Epithelial cell of esophagus (primary cell): ENCODE data around the gene ADIPOR2.
A peak's percentile ranks its signal among the peaks of the same experiment; 100 is the strongest.

Experiments used
- DNase-seq: peaks from one replicate; pipeline ENCODE4 v3.0.0; 2010; ENCODE audit warnings: low read depth
- H3K4me3 ChIP-seq: 2 replicates; pipeline ENCODE4 v1.5.1; 2011; ENCODE audit warnings: mild to moderate bottlenecking, low read length, control low read depth
- TF ChIP-seq, protein P1 (sequence below): IDR thresholded peaks from 2 replicates; pipeline ENCODE4 v1.5.1; 2011; ENCODE audit warnings: low read depth, mild to moderate bottlenecking, low read length, control low read depth, inconsistent platforms; ENCODE audit not compliant: insufficient read depth; ENCODE audit errors: missing control alignments

Gene ADIPOR2

DNA sequence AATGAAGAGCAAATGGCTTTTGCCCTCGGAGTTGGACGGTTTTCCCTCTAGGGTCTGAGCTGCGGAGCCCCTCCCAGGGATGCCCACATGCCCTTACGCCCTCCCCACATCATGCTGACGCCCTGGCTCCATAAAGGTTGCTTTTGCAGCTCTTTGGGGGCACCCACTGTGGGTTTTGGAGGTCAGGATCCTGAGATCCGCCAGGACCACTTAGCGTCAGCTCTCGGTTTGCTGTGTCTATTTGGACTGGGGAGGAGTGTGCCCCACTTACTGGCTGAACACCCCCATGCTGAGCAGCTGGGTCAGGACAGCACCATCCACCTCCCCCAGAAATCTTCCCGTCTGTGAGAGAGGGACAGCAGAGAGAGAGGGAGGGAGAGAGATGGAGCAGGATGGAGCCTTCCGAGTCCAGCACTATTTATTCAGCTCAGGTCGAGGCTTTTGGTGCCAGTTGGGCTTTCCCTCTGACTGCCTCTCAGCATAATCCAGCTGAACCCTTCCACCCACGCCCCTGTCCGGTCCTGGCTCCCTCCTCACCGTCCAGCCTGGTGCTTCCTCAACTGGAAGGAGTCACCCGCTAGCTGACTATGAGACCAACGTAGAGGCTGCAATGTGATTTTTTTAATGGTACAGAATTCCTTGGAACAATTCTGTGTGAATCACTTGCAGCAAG is 110.6 kb downstream of the ADIPOR2 start:
- no peak overlapping the region for H3K4me3 ChIP-seq
- TF ChIP-seq, protein P1, sequence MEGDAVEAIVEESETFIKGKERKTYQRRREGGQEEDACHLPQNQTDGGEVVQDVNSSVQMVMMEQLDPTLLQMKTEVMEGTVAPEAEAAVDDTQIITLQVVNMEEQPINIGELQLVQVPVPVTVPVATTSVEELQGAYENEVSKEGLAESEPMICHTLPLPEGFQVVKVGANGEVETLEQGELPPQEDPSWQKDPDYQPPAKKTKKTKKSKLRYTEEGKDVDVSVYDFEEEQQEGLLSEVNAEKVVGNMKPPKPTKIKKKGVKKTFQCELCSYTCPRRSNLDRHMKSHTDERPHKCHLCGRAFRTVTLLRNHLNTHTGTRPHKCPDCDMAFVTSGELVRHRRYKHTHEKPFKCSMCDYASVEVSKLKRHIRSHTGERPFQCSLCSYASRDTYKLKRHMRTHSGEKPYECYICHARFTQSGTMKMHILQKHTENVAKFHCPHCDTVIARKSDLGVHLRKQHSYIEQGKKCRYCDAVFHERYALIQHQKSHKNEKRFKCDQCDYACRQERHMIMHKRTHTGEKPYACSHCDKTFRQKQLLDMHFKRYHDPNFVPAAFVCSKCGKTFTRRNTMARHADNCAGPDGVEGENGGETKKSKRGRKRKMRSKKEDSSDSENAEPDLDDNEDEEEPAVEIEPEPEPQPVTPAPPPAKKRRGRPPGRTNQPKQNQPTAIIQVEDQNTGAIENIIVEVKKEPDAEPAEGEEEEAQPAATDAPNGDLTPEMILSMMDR: no peak
- no peak for DNase-seq

DNA sequence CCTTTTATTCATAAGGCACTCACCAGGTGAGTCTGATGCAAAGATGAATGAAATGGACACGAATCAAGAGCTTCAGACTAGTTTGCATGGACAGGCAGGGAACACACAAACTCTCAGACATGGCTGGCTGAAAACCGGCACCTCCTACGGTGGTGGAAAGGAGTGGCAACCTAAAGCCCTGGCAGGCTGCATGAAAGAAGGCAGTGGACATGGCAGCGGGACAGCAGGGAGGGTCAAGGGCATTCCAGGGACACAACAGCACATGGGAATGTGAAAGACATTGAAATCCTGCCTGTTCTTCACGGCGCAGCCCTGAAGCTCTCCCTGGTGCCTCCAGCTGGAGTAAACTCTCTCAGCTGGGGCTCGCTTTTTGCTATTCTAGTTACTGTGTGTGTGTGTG is 112.9 kb downstream of the ADIPOR2 start:
- no peak for DNase-seq
- H3K4me3 ChIP-seq: no peak overlapping the region
- TF ChIP-seq, protein P1: no peak

DNA sequence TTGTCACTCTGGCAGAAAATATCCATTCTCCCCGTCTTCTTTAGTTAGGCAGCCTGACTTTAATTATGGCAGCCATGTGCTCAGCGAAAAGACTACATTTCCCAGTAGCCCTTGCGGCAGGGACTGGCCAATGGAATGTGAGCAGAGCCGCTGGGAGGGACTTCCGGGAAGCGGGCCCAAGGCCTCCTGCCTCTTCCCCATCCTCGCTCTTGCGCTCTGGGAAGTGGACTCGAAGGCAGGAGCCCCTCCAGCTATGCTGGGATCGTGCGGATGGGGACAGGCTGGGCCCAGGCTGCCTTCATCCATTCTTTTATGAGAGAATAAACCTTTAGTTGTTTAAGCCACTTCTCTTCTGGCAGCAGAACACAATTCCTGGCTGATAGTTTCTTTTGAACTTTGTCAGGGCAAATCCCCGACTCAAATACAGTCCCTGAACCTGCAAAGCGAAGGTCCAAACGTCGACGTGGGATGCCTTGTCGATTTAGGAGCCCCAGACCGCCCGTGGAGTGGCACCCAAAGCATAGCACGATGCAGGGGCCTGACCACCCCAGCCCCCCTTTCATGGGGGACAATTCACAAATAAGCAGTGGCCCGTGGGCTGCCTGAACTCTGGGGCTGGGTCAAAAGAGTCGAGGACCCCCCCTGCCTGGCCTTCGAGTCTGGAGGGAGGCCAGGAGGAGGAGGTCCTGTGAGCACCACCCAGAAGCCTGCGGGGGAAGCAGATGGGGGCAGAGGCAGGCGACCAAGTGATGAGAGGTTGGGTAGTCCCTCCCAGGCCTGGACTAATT is 113.9 kb downstream of the ADIPOR2 start:
- no peak overlapping the region for H3K4me3 ChIP-seq
- TF ChIP-seq, protein P1: no peak

DNA sequence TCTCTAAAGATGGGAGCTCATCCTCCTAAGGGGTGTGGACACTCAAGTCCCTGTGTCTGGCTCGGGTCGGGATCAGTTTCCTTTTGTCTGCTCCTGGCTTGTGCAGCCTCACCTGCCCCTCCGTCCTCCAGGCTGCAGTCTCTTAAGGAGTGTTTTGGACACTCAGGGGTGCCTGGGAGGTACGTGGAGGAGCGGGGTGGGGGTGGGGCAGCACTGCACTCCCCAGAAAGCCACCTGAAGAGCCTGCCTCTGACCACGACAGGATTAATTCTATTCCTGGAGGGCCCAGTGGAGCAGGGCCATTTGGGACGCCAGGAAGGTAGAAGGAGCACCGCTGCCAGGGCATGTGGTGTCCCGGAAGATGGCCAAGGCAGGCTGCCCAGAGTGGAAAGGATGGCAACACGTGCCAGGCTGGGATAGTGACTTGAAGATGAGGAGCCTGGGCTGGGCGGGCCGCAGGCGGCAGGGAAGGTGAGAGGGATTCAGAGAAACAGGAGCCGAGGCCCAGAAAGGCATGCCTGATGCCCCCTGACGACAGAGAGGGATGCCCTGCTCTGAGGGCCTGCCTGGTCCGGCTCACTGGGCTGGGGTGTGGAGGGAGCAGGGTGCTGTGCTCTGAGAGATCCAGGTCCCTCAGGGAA is 114.7 kb downstream of the ADIPOR2 start:
- H3K4me3 ChIP-seq: no peak overlapping the region
- no peak for DNase-seq
- TF ChIP-seq, protein P1: no peak

More for the DNA sequence above, 113.9 kb downstream of the ADIPOR2 start:
- DNase-seq: peak; percentile 88

DNA sequence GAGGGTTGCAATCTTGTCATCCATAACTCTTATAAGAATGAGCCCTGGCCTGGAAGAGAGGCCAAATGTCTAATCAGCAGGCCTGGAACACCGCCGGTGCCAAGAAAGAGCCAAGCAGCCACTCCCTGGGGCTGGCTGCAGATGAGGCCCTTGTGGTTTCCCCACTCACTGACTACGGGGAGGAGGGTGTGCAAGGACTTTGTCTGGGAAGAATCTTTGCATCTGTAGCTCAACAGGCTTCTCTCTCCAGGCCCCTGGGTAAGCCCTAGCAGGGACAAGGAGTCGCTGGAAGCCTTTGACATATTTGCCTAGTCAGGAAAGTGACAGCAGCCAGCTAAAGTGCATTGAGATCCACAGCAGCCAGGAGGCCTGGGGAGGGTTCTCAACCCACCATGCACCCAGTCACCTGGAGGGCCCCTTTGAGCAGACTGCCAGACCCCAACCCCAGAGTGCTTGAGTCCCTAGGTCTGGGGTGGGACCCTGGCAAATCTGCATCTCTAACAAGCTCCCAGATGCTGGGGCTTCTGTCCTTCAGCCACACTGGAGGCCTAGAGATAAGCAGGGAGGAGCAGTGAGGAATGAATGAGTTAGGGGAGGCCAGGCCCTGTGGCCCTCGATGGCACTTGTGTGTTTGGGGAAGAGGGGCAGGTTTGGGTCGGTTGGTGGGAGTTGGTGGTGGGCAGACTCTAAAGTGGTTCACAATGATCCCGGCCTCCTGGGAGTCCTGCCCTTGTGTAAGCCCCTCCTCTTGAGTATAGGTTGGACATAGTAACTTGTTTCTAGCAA is 115.6 kb downstream of the ADIPOR2 start:
- H3K4me3 ChIP-seq: no peak overlapping the region
- no peak for DNase-seq
- TF ChIP-seq, protein P1: no peak

DNA sequence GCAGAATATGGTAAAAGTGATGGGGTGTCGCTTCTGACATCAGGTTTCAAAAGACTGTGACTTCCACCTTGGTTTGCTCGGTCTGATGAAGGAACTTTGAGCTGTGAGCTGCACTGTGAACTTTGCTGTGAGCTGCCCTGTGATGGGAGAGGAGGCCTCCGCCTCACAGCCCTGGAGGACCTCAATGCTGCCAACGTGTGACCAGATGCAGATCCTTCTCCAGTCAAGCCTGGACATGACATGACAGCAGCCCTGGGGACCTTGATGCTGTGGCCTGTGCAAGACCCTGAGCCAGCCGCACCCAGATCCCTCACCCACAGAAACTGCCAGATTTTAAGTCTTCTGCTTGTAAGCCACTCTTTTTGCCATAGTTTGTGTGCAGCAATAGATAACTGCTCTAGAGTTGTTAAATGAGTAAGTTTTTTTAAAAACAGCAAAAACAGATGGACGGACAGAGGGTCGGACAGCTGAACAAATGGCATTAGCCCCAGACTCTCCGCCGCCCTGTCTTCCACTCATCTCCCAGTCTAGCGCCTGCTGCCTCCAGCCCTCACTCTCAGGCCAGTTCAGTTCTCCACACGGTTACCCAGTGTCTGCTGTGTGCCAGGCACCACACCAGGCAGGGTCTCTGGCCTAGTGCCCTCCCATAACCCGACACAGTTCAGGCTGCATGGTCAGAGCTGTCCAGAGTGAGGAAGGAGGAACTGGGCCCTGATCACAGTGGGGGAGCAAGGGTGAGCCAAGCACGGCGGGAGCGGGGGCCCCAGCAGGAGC is 116.4 kb downstream of the ADIPOR2 start:
- DNase-seq: no peak
- no peak overlapping the region for H3K4me3 ChIP-seq
- TF ChIP-seq, protein P1: no peak
